ENCODE data around the gene GALNT14.
"Not testable (repeated sequence)": the region's sequence is repeated elsewhere in the genome, so short reads cannot be mapped to it uniquely, and the experiment has no call there.

The GALNT14 gene

GRCh38 chr2:31138037-31138962, at the start of gene GALNT14:
GALNT14 (minus strand) TSS chr2:31138440; CDS start chr2:31138086, 354 bp downstream.
- FAIRE-seq (no peak), DNase-seq (ENCODE audit: extremely low spot score, insufficient read length, low read depth) (no peak)

- no peak for FAIRE-seq
- DNase-seq (ENCODE audit: extremely low spot score, insufficient read length, low read depth): no peak
Observed at GRCh38 chr2:31187166-31187565, 48.9 kb upstream of the GALNT14 start.

- not testable (repeated sequence) for DNase-seq (ENCODE audit: extremely low spot score, insufficient read length, low read depth); FAIRE-seq
Observed at GRCh38 chr2:31183973-31184372, 45.7 kb upstream of the GALNT14 start.

- FAIRE-seq (no peak), DNase-seq (ENCODE audit: extremely low spot score, insufficient read length, low read depth) (no peak)
Observed at GRCh38 chr2:31176742-31177141, 38.5 kb upstream of the GALNT14 start.

GRCh38 chr2:31171142-31171541, 32.9 kb upstream of the GALNT14 start:
- no peak for FAIRE-seq

GRCh38 chr2:31170071-31170698, 31.9 kb upstream of the GALNT14 start:
- DNase-seq (ENCODE audit: extremely low spot score, insufficient read length, low read depth) (peak; percentile 40), FAIRE-seq (peak; percentile 95)

More at GRCh38 chr2:31171142-31171541, 32.9 kb upstream of the GALNT14 start:
- no peak for DNase-seq (ENCODE audit: extremely low spot score, insufficient read length, low read depth)

- no peak for DNase-seq (ENCODE audit: extremely low spot score, insufficient read length, low read depth)
- no peak for FAIRE-seq
Observed at GRCh38 chr2:31168291-31168690, 30.1 kb upstream of the GALNT14 start.

- no peak for DNase-seq (ENCODE audit: extremely low spot score, insufficient read length, low read depth)
Observed at GRCh38 chr2:31166925-31167324, 28.7 kb upstream of the GALNT14 start.

GRCh38 chr2:31163011-31163539, 24.8 kb upstream of the GALNT14 start:
- no peak for FAIRE-seq
- DNase-seq (ENCODE audit: extremely low spot score, insufficient read length, low read depth): no peak

More at GRCh38 chr2:31166925-31167324, 28.7 kb upstream of the GALNT14 start:
- no peak for FAIRE-seq

- no peak for DNase-seq (ENCODE audit: extremely low spot score, insufficient read length, low read depth)
- no peak for FAIRE-seq
Observed at GRCh38 chr2:31161637-31162036, 23.4 kb upstream of the GALNT14 start.

- DNase-seq (ENCODE audit: extremely low spot score, insufficient read length, low read depth) (no peak), FAIRE-seq (no peak)
Observed at GRCh38 chr2:31151501-31151900, 13.3 kb upstream of the GALNT14 start.

GRCh38 chr2:31150120-31150670, 12.0 kb upstream of the GALNT14 start:
- FAIRE-seq (no peak), DNase-seq (ENCODE audit: extremely low spot score, insufficient read length, low read depth) (no peak)

- no peak for DNase-seq (ENCODE audit: extremely low spot score, insufficient read length, low read depth)
- FAIRE-seq: no peak
Observed at GRCh38 chr2:31148514-31148913, 10.3 kb upstream of the GALNT14 start.

GRCh38 chr2:31147645-31148044, 9.4 kb upstream of the GALNT14 start:
- DNase-seq (ENCODE audit: extremely low spot score, insufficient read length, low read depth) (no peak), FAIRE-seq (no peak)

- DNase-seq (ENCODE audit: extremely low spot score, insufficient read length, low read depth): no peak
- FAIRE-seq: no peak
Observed at GRCh38 chr2:31142110-31142509, 3.9 kb upstream of the GALNT14 start.

- DNase-seq (ENCODE audit: extremely low spot score, insufficient read length, low read depth) (no peak), FAIRE-seq (no peak)
Observed at GRCh38 chr2:31141443-31142085, 3.3 kb upstream of the GALNT14 start.

GRCh38 chr2:31140151-31140550, 1.9 kb upstream of the GALNT14 start:
- FAIRE-seq (no peak), DNase-seq (ENCODE audit: extremely low spot score, insufficient read length, low read depth) (no peak)

- no peak for FAIRE-seq
- no peak for DNase-seq (ENCODE audit: extremely low spot score, insufficient read length, low read depth)
Observed at GRCh38 chr2:31139671-31140070, 1.4 kb upstream of the GALNT14 start.

GRCh38 chr2:31137211-31138036, 816 bp downstream of the GALNT14 start:
- no peak for DNase-seq (ENCODE audit: extremely low spot score, insufficient read length, low read depth)

More at GRCh38 chr2:31137211-31138036, 816 bp downstream of the GALNT14 start:
- FAIRE-seq: no peak
